ENCODE results near the gene GNG2. TPM values are rescaled to one million over a fixed set of nuclear protein-coding genes. Genes with fewer than 3 reads are reported as not detected.

GNG2 gene
- total RNA-seq, 1 experiment from 2014 or later, result 8.6 TPM

Other genes with a start within 250 kb of the GNG2 start
- gene FRMD6, start 208.7 kb upstream of the GNG2 start, total RNA-seq (2014; rRNA removed; shearing (Covaris generic)), result 185 and 203 TPM in 2 replicates
- gene RTRAF, start 128.9 kb downstream of the GNG2 start, total RNA-seq (2014; rRNA removed; shearing (Covaris generic)), result 199 and 233 TPM in 2 replicates
- gene NID2, start 208.4 kb downstream of the GNG2 start, total RNA-seq (2014; rRNA removed; shearing (Covaris generic)), result 6.4 and 9.9 TPM in 2 replicates